HG03095 (cell line): Measurements from ENCODE around the gene SELE.
A peak's percentile ranks its signal among the peaks of the same experiment; 100 is the strongest.
"Not testable (repeated sequence)": the region's sequence is repeated elsewhere in the genome, so short reads cannot be mapped to it uniquely, and the experiment has no call there.

Source experiments
- ATAC-seq: cut with Tn5 transposase; IDR thresholded peaks from one replicate; pipeline ENCODE4 v1.9.1; 2021; ENCODE audit warnings: moderate library complexity; ENCODE audit not compliant: unreplicated experiment

SELE gene

GRCh38 chr1:169683661-169684060, 50.2 kb downstream of the SELE start:
- ATAC-seq: no peak

DNA sequence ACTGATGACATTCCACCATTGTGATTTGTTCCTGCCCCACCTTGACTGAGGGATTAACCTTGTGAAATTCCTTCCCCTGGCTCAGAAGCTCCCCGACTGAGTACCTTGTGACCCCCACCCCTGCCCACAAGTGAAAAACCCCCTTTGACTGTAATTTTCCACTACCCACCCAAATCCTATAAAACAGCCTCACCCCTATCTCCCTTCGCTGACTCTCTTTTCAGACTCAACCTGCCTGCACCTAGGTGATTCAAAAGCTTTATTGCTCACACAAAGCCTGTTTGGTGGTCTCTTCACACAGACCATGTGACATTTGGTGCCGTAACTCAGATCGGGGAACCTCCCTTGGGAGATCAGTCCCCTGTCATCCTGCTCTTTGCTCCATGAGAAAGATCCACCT, 50.7 kb downstream of the SELE start:
- not testable (repeated sequence) for ATAC-seq

- ATAC-seq: no peak
Measured at GRCh38 chr1:169682071-169682470, 51.8 kb downstream of the SELE start.

DNA sequence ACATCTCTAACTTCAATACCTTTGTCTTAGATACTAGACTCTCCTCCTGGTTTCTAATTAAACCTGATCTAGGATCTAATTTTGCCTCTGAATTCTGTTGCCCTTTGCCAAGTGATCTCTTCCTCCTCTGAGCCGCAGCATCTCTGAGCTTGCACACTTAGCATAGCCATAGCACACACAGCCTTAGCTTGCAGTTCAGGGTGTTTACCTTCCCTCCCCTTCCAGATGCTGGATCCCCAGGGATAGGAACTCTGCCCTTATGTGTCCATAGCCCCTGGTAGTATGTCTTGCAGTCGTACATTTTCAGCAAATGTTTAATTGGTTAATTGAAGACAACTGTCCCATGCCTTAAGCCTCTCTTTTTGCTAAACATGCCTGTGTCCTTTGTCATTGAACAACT, 52.7 kb downstream of the SELE start:
- peak; percentile 12 for ATAC-seq

DNA sequence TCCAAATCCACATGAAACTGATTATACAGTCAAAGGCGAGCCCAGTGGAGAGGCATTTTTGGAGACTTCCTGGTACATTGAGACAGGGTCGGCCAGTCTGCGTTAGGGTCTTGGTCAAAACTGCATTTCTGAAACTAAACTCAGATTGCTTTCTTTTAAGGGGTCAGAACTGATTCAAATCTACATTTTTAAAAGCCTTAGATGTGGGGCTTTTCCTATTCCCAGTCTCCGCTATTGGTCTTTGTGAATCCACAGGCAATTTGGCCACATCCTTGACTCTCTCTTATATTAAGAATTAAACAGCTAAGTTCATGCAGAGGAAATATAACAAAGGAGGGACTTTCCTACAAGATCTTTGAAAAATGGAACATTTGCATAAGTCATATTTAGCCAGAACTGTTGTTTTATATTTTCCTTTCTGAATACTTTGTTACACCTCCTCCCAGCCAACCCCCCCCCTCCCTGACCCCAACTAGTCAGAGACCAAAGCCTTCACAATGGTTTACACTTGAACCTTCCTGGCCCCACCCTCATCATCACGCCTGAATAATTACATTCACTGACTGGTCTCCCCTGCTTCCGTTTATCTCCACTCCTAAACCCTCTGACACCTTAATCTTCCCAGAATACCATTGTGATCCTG, 53.4 kb downstream of the SELE start:
- ATAC-seq: peak; percentile 57

DNA sequence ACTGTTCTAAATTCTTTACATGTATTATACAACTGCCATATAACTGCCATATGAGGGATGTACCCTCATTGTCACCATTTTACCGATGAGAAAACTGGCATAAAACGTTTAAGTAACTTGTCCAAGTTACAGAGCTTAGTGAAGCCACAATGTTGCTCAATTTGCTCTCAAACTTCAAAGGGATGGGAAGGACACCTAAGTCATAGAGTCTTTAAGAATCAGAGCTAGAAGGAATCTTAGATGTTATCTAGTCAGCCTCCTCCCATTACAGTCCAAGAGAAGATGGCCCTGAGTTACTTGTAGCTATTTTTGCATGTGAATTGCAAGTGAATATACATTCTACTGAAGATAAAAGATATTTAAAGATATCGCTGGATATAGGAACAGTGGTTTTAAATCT, 54.2 kb downstream of the SELE start:
- no peak for ATAC-seq

- no peak for ATAC-seq
Measured at GRCh38 chr1:169676001-169676400, 57.9 kb downstream of the SELE start.
